ENCODE results near the gene E2F8. TPM values are rescaled to one million over a fixed set of nuclear protein-coding genes. Genes with fewer than 3 reads are reported as not detected.

Gene E2F8
- polyA plus RNA-seq, 1 of the 3 experiments (the other 2 are of a cell fraction), result 2.7 TPM

GRCh38 chr11:19199771-19200170, 41.0 kb downstream of the E2F8 start:
- TF ChIP-seq FOXM1 (IDR thresholded peaks at IDR 0.05; ENCODE audit: low read depth) (no peak), ZBTB33 (IDR thresholded peaks at IDR 0.05; ENCODE audit: borderline replicate concordance, low read depth) (no peak), ELF1 (IDR thresholded peaks at IDR 0.05) (no peak), SIN3A (IDR thresholded peaks at IDR 0.05; ENCODE audit: borderline replicate concordance, low read depth, low read length) (no peak), USF1 (IDR thresholded peaks at IDR 0.05; ENCODE audit: borderline replicate concordance, low read depth) (no peak), GATA2 (CRISPR knock-in tag; IDR thresholded peaks at IDR 0.05) (no peak), SMC3 (IDR thresholded peaks at IDR 0.05; ENCODE audit: low read depth, low read length) (no peak), POLR2AphosphoS5 (IDR thresholded peaks at IDR 0.05; ENCODE audit: low read depth, low read length) (no peak), PBX3 (IDR thresholded peaks at IDR 0.05) (no peak), EZH2phosphoT487 (IDR thresholded peaks at IDR 0.05; ENCODE audit: borderline replicate concordance, low read depth) (no peak), REST (IDR thresholded peaks at IDR 0.05; ENCODE audit: low read depth, low read length) (no peak), RXRA (IDR thresholded peaks at IDR 0.05; ENCODE audit: borderline replicate concordance, low read depth) (no peak), NRF1 (IDR thresholded peaks at IDR 0.05; ENCODE audit: low read depth, low read length) (no peak), TCF12 (IDR thresholded peaks at IDR 0.05) (no peak)
- no peaks in the 10 kb centered on the region for H4K20me1 ChIP-seq (ENCODE audit: insufficient read depth)
- peak overlapping the region in 1 of 2 experiments; percentile 72; a peak in 1 of 4 replicates for H3K27ac ChIP-seq (ENCODE audit: low read depth in 2 of 2, low read length in 1 of 2)
- H2AFZ ChIP-seq (ENCODE audit: low read depth), result no peak overlapping the region
- POLR2A ChIA-PET, result no interaction called here
- no peaks in the 10 kb centered on the region for H3K9me3 ChIP-seq
- H3K9me2 ChIP-seq, result no peaks in the 10 kb centered on the region
- no peak overlapping the region for H3K4me3 ChIP-seq (ENCODE audit: low read depth in 2 of 2, low read length in 1 of 2)
- CTCF ChIA-PET, result interaction anchor here (0.7 to 1.3 kb wide), 2 partner anchors 60 to 353 kb away, joined by 3 read pairs; no protein-coding TSS in a partner anchor
- H3K4me2 ChIP-seq, result no peak overlapping the region
- no peak for DNase-seq
- no peaks in the 10 kb centered on the region for H3F3A ChIP-seq (replicated peaks; ENCODE audit: insufficient read depth)
- H3K27me3 ChIP-seq (ENCODE audit: insufficient read depth), result no peaks in the 10 kb centered on the region
- no peaks in the 10 kb centered on the region for H3K79me2 ChIP-seq (ENCODE audit: insufficient read depth)
- H3K4me1 ChIP-seq (ENCODE audit: control insufficient read depth in 1 of 2, insufficient read depth in 2 of 2, low read depth in 1 of 2, low read length in 1 of 2), result peaks cover 3 to 7% of the 10 kb centered on the region in 2 experiments; a peak in 3 of 4 replicates
- H3K36me3 ChIP-seq (replicated peaks in 1 of 2; ENCODE audit: control insufficient read depth in 1 of 2, insufficient read depth in 2 of 2, low read length in 1 of 2), result no peaks in the 10 kb centered on the region
- WGBS (ENCODE audit: low lambda C conversion rate), result 56% methylated on average over 3 of the region's 3 CpGs
- no peak overlapping the region for H3K9ac ChIP-seq
